HAP-1 (cell line): Measurements from ENCODE around the gene AUTS2.
"Not testable (repeated sequence)": the region's sequence is repeated elsewhere in the genome, so short reads cannot be mapped to it uniquely, and the experiment has no call there.

Experiments used
- DNase-seq, 2 experiments: peaks; one replicate each; pipeline ENCODE4 v3.0.0-alpha.2; 2016 to 2020; ENCODE audit warnings: low spot score in 2 of 2
- H3K27me3 ChIP-seq: fragments of 250-450 bp; sonication (Bioruptor Pico); 2 replicates; pipeline ENCODE4 v1.5.1; 2020; ENCODE audit warnings: low read depth, mild to moderate bottlenecking, moderate library complexity
- H3K36me3 ChIP-seq: fragments of 250-450 bp; sonication (Bioruptor Pico); replicated peaks from 2 replicates; pipeline ENCODE4 v1.5.1; 2020; ENCODE audit warnings: mild to moderate bottlenecking
- H3K4me1 ChIP-seq: fragments of 250-450 bp; sonication (Bioruptor Pico); 2 replicates; pipeline ENCODE4 v1.5.1; 2020; ENCODE audit warnings: mild to moderate bottlenecking
- H3K4me3 ChIP-seq: fragments of 250-450 bp; sonication (Bioruptor Pico); 2 replicates; pipeline ENCODE4 v1.5.1; 2020; ENCODE audit warnings: mild to moderate bottlenecking, moderate library complexity
- H3K9me3 ChIP-seq: fragments of 250-450 bp; sonication (Bioruptor Pico); 2 replicates; pipeline ENCODE4 v1.5.1; 2020; ENCODE audit warnings: mild to moderate bottlenecking, moderate library complexity
- in situ Hi-C: fragments of 300-500 bp; cut with MboI; formaldehyde crosslinking; loops from 3 replicates; pipeline ENCODE4 v1.14.3; 2020; ENCODE audit warnings: low sequenced_read_pairs, inconsistent platforms, mixed read lengths

Gene AUTS2

DNA sequence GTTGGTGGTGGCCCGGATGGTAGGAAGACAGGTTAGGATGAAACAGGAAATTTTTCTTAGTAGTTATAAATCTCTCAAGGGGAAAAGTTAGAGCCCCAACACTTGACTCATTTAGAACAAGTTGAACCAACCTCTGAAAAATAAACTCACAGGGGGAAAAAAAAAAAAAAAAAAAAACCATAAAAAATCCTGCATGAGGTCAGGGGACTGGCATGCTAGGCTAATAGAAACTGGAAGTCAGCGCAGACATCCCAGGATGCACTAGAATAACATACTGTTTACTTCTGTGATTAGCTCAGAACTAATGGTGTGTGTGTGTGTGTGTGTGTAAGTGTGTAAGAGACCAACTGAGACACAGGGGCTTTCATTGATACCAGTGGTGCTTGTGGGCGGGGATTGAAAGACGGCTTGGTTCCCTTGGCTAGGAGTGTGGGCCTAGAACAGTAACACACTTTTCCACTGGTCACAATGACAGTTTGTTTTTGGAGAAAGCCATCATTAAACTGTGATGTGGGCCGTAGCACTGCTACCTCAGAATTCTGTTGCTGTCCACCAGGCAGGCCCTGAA is 1042.1 kb downstream of the AUTS2 start:
- Histone ChIP-seq H3K4me3 (no peak overlapping the region), H3K27me3 (peaks cover 12% of the 10 kb centered on the region), H3K9me3 (no peaks in the 10 kb centered on the region), H3K4me1 (peaks cover 18% of the 10 kb centered on the region), H3K36me3 (no peaks in the 10 kb centered on the region)
- no peak for DNase-seq
- in situ Hi-C loops: no loop called here

DNA sequence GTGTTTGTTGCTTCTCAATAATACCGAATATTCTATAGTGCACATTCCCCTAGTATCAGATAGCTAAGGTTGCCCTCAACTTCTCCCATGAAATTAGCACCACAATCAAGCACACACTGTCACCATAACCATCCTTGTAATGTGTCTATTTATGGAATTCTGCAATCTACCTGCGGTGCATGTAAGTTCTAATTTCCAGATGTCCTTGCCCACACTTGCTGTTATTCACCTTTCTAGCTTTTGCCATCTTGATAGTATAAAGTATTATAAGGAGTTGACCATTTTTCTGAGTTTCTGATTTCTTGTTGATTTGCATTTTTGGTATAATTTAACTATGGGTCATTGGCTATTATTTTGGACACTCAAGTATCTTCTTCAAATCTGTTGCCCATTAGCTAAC is 1043.6 kb downstream of the AUTS2 start:
- Histone ChIP-seq H3K4me3 (no peak overlapping the region), H3K4me1 (peaks cover 18% of the 10 kb centered on the region), H3K9me3 (no peaks in the 10 kb centered on the region), H3K27me3 (peaks cover 8% of the 10 kb centered on the region), H3K36me3 (no peaks in the 10 kb centered on the region)
- in situ Hi-C loops: no loop called here
- DNase-seq: no peak

DNA sequence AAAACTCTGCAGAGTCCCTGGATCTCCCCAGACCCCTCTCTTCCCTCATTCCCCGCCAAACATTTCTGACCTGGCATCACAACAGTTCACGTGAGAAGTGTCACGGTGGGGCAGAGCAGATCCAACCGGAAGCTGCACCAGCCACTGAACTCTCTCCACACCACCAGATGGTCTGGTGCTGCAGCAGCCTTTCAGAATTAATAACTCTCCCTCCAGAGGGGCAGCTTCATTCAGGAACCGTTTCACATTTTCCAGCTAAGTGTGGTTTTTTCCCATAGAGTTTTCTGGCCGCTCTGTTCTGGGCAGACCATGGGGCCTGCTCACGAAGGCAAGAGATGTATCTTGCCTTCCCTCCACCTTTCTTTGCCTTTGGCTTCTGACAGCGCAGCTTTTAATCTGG is 1047.0 kb downstream of the AUTS2 start:
- no peaks in the 10 kb centered on the region for H3K9me3 ChIP-seq
- H3K4me3 ChIP-seq: no peak overlapping the region
- H3K4me1 ChIP-seq: no peaks in the 10 kb centered on the region
- DNase-seq: no peak
- H3K36me3 ChIP-seq: no peaks in the 10 kb centered on the region
- no peaks in the 10 kb centered on the region for H3K27me3 ChIP-seq
- in situ Hi-C loops: no loop called here

DNA sequence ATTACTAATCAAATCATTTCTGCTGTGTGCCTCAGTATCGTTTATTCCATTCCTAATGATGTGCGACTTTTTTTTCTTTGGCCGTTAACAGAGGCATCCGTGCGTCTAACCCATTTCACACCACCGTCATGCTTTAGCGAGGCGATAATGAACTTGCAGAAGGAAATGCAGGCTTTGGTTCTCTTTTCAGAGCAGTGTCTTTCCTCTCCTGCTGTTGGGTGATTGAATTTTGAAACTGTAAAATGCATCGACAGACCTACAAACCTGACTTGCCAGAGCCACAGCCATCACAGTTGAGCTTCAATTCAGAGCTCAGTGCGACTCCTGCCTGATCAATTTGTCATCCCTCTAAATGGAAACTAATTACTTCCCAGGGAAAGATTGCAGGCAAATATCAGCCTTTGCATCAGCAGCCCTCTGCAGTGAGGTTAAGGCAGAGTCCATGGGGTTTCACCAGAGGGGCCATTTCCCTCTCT is 1047.6 kb downstream of the AUTS2 start:
- no peaks in the 10 kb centered on the region for H3K36me3 ChIP-seq
- no peaks in the 10 kb centered on the region for H3K9me3 ChIP-seq
- H3K4me1 ChIP-seq: no peaks in the 10 kb centered on the region
- DNase-seq: no peak
- no peaks in the 10 kb centered on the region for H3K27me3 ChIP-seq
- H3K4me3 ChIP-seq: no peak overlapping the region
- in situ Hi-C loops: no loop called here

DNA sequence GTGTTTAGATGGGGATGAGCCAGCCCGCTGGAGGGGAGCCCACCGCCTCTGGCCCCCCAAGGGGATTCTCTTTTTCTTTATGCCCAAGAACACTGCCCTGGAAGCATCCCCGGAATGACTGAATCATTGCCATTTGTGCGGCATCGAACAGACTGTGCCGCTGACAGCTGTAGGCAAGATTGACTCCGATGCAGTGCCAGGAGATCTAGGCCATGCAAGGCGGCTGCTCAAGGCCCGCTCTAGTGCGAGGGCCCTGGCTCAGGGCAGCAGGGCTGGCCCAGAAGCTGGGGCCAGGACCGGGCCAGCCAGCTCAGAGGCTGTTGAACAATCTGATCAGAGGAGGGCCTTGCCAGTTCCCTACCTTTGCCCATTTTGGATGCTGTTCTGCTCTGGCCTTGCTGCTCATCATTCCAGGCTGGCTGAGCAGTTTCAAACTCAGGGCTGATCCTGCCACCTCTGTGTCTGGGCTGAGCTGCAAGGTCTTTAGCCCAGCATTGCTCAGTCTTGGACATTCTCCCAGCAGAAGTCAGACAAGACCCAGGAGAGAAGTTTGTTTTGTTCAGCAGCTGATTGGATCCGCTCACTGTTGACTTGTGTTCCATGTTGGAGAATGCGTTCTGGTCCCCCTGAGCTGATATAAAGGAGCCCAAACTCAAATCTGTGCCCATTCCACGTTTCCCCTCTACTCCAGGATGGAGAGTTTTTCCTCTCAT is 1048.4 kb downstream of the AUTS2 start:
- Histone ChIP-seq H3K4me3 (no peak overlapping the region), H3K36me3 (no peaks in the 10 kb centered on the region), H3K4me1 (no peaks in the 10 kb centered on the region), H3K27me3 (no peaks in the 10 kb centered on the region), H3K9me3 (no peaks in the 10 kb centered on the region)
- in situ Hi-C loops: no loop called here
- DNase-seq: no peak

DNA sequence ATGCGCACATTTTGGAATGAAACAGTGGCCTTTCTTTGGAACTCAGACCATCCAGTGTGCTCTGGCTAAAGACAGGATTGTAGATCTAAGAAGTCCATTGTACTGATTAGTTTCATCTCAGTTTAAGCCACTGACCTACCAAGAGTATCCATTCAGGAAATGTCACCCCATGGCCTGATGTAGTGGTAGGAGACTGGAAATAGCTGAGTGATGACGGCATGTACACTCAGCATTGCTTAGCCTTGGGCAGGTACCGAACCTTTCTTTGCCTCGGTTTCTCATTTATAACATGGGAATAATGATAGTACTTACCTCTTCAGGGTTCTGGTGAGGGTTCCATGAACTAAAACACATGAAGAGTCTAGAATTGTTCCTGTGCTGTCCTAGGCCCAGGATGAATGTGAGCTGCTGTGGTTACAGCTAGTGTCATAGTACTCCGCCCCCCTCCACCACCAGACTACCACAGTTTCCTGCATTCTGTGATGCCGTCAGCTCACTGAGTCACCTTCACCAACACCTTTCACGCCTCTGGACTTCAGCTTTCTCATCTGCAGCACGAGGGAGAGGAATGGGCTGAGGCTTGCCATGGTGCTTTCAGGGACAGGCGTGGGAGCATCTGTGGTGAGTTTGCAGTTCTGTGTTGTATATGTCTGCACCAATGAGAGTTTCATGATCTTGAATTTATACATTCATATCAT is 1049.7 kb downstream of the AUTS2 start:
- no peak for DNase-seq
- Histone ChIP-seq H3K4me3 (no peak overlapping the region), H3K4me1 (no peaks in the 10 kb centered on the region), H3K9me3 (no peaks in the 10 kb centered on the region), H3K36me3 (no peaks in the 10 kb centered on the region), H3K27me3 (no peaks in the 10 kb centered on the region)
- in situ Hi-C loops: no loop called here

DNA sequence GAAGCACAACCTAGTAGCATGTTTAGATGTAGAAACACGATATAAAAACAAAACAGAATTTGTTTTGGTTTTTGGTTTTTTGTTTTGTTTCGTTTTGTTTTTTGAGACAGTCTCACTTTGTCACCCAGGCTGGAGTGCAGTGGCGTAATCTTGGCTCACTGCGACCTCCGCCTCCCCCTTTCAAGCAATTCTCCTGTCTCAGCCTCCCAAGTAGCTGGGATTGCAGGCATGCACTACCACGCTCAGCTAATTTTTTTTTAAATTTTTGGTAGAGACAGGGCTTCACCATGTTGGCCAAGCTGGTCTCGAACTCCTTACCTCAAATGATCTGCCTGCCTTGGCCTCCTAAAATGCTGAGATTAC is 1050.2 kb downstream of the AUTS2 start:
- H3K4me1 ChIP-seq, H3K36me3 ChIP-seq, in situ Hi-C loops, DNase-seq, H3K9me3 ChIP-seq, H3K27me3 ChIP-seq, H3K4me3 ChIP-seq: not testable (repeated sequence)

DNA sequence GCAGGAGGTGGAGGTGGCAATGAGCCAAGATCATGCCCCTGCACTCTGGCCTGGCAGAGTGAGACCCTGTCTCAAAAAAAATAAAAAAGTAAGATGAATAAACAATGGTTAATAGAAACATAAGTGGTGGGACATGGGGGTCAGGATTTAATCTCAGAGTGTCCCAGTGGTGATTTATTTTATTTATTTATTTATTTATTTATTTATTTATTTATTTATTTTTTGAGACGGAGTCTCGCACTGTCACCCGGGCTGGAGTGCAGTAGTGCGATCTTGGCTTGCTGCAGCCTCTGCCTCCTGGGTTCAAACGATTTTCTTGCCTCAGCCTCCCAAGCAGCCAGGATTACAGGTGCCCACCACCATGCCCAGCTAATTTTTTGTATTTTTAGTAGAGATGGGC is 1051.0 kb downstream of the AUTS2 start:
- no peaks in the 10 kb centered on the region for H3K36me3 ChIP-seq
- no peak overlapping the region for H3K4me3 ChIP-seq
- no peaks in the 10 kb centered on the region for H3K9me3 ChIP-seq
- in situ Hi-C loops: no loop called here
- no peak for DNase-seq
- H3K27me3 ChIP-seq: no peaks in the 10 kb centered on the region
- peaks cover 5% of the 10 kb centered on the region for H3K4me1 ChIP-seq

DNA sequence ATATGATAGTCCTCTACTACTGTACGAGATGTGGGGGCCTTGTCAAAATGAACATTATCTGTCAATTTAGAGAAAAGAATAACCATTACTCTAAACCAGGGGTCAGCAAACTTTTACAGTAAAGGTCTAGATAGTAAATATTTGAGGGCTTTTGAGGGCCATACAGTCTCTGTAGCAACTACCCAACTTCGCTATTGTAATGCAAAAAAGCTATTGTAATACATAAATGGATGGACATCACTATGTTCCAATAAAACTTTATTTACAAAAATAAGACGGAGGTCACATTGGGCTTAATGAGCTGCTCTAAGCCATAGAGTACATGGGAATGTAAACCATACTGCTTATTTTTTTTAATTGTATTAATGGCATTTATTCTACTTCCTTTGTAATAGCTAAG is 1055.9 kb downstream of the AUTS2 start:
- peak in 1 of 2 experiments; percentile 57 for DNase-seq
- H3K4me1 ChIP-seq: peaks cover 8% of the 10 kb centered on the region
- no peak overlapping the region for H3K4me3 ChIP-seq
- no peaks in the 10 kb centered on the region for H3K9me3 ChIP-seq
- H3K36me3 ChIP-seq: no peaks in the 10 kb centered on the region
- H3K27me3 ChIP-seq: no peaks in the 10 kb centered on the region
- in situ Hi-C loops: no loop called here

DNA sequence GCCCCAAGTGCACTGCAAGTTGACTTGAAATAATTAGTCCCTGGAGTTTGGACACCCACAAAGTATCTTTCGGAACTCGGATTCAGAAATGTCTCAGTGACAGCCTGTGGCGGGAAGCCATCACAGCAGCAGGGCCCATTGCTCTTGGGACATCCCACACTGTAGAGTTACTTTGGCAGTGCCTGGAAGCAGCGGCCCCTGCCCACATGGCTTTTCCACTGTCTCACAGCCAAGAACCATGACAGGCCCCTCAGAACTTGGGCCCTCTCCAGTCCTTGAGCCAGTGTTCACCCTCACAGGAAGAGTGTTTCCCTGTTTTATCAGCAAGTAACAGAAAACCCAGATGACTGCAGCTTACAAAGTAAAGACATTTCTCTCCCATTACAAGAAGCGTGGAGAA is 1056.7 kb downstream of the AUTS2 start:
- H3K4me1 ChIP-seq: peaks cover 8% of the 10 kb centered on the region
- H3K27me3 ChIP-seq: no peaks in the 10 kb centered on the region
- no peaks in the 10 kb centered on the region for H3K36me3 ChIP-seq
- no peak for DNase-seq
- in situ Hi-C loops: no loop called here
- H3K4me3 ChIP-seq: no peak overlapping the region
- H3K9me3 ChIP-seq: no peaks in the 10 kb centered on the region

DNA sequence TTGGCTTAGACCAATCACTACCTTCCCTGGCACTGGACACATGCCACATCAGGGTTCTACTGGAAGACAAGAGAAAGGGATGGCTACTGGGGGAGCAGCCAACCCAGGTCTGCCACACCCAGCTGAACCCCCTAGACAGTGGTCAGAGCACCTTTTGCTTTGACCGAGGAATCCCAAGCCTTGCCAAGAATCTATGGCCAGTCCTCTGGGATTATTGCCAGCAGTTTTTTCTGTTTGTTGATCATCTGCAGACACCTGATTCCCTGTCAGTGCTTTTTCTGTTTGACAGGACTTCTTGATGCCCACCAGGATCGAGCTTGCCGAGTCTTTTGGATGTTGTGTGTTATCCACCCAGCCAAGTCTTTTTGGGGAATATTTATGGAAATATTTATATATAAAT is 1057.4 kb downstream of the AUTS2 start:
- Histone ChIP-seq H3K27me3 (no peaks in the 10 kb centered on the region), H3K4me3 (no peak overlapping the region), H3K9me3 (no peaks in the 10 kb centered on the region), H3K36me3 (no peaks in the 10 kb centered on the region), H3K4me1 (peaks cover 9% of the 10 kb centered on the region)
- in situ Hi-C loops: no loop called here
- DNase-seq: no peak

DNA sequence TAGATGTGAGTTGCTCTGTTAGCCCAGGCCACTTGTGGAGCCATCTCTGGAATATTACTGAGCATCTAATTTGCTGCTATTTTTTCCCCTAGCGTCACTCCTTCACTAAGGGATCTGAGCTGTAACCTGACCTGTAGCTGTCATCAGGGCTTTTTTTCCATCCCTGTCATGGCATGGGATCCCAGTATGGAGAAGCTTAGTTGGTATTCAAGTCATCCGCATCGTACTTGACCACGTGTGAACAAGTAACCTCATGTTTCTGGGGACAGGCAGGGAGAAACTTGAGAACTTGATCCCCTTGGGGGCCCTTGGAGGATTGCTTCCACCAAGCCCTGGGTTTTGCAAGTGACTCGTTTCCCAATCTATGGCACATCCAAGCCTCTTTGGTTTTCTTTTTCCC is 1059.3 kb downstream of the AUTS2 start:
- Histone ChIP-seq H3K36me3 (no peaks in the 10 kb centered on the region), H3K27me3 (no peaks in the 10 kb centered on the region), H3K4me3 (no peak overlapping the region), H3K4me1 (peaks cover 11% of the 10 kb centered on the region), H3K9me3 (no peaks in the 10 kb centered on the region)
- in situ Hi-C loops: no loop called here
- no peak for DNase-seq

DNA sequence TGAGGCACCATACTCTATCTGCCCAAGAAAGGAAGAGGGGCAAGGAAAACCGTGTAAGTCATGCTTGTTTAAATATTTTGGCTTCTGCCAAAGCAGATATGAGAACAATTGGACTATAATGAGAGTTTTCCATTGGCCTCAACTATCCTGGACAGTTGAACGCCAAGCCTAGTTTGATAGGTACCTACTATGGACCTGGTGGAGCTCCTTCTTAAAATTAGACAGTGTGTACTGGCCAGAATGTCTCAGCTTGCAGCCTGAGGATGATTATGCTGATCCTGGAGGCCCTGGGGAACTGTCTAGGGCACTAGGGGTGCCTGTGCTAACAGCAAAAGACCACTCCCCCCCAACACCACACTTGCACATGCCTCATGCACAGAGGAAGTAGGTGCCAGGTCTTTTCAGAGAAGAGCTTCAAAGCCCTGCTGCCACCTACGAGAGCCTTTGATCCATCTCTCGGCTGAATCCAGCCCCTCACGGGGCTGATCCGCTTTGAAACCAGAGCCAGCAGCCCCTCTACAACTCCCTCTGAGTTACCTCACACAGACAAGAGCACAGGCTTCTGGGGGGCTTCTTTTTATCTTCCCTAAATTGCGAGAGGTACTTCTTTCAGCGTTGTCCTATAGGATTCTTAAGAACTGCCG is 1059.8 kb downstream of the AUTS2 start:
- Histone ChIP-seq H3K9me3 (no peaks in the 10 kb centered on the region), H3K36me3 (no peaks in the 10 kb centered on the region), H3K4me1 (peaks cover 11% of the 10 kb centered on the region), H3K27me3 (no peaks in the 10 kb centered on the region), H3K4me3 (no peak overlapping the region)
- in situ Hi-C loops: no loop called here
- DNase-seq: no peak

DNA sequence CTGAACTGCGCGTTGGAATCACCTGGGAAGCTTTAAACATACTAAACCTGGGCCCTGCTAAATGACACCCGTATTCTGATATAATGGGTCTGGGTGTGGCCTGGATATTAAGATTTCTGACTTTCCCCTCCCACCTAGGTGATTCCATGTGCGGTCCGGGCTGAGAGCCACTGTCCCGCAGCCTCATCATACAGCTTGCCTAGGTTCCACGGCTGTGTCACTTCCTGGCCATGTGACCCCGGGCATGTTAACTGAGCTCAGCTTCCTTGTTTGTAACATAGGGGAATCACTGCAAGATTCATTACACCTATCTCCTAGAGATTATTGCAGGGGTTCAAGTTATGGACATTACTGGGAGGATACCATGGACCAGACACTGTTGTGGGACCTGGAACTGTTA is 1061.0 kb downstream of the AUTS2 start:
- DNase-seq: no peak
- Histone ChIP-seq H3K4me3 (no peak overlapping the region), H3K27me3 (no peaks in the 10 kb centered on the region), H3K36me3 (no peaks in the 10 kb centered on the region), H3K4me1 (peaks cover 7% of the 10 kb centered on the region), H3K9me3 (no peaks in the 10 kb centered on the region)
- in situ Hi-C loops: no loop called here
